ENCODE measurements around the gene ANXA11.
A peak's percentile ranks its signal among the peaks of the same experiment; 100 is the strongest.

Gene ANXA11

GRCh38 chr10:80157561-80157960 lies 47.8 kb downstream of the ANXA11 start:
- Histone ChIP-seq H3K4me1 (peaks cover 12 to 61% (median 53%) of the 10 kb centered on the region in 4 donors), H3K9me3 (no peaks in the 10 kb centered on the region), H3K27ac (peak overlapping the region; percentile 81 to 84), H3K4me3 (no peak overlapping the region), H3K27me3 (no peaks in the 10 kb centered on the region), H3K36me3 (peaks cover 9 to 66% (median 61%) of the 10 kb centered on the region in 3 donors)
- intact Hi-C loops (cut with DNase I; ENCODE audit: low total_unique reads), result no loop called here
- DNase-seq, result no peak
- TF ChIP-seq CTCF (IDR thresholded peaks at IDR 0.05), result no peak

GRCh38 chr10:80156216-80156615 lies 49.1 kb downstream of the ANXA11 start:
- no peak for DNase-seq
- Histone ChIP-seq H3K27me3 (no peaks in the 10 kb centered on the region), H3K4me3 (no peak overlapping the region), H3K9me3 (no peaks in the 10 kb centered on the region), H3K27ac (peak overlapping the region; percentile 81 to 84), H3K36me3 (peaks cover 5 to 66% (median 61%) of the 10 kb centered on the region in 3 donors), H3K4me1 (peaks cover 12 to 61% (median 49%) of the 10 kb centered on the region in 4 donors)
- intact Hi-C loops (cut with DNase I; ENCODE audit: low total_unique reads), result no loop called here
- no peak for TF ChIP-seq CTCF (IDR thresholded peaks at IDR 0.05)

- Histone ChIP-seq H3K4me1 (peaks cover 12 to 61% (median 49%) of the 10 kb centered on the region in 4 donors), H3K4me3 (no peak overlapping the region), H3K9me3 (no peaks in the 10 kb centered on the region), H3K27me3 (no peaks in the 10 kb centered on the region), H3K36me3 (peaks cover 5 to 65% (median 58%) of the 10 kb centered on the region in 3 donors), H3K27ac (peak overlapping the region; percentile 81 to 84)
- DNase-seq, result no peak
- intact Hi-C loops (cut with DNase I; ENCODE audit: low total_unique reads), result no loop called here
- TF ChIP-seq CTCF (IDR thresholded peaks at IDR 0.05), result no peak
These were observed 49.6 kb downstream of the ANXA11 start for GRCh38 chr10:80155696-80156215.

GRCh38 chr10:80154978-80155695 lies 50.2 kb downstream of the ANXA11 start:
- peak in 1 of 2 donors; percentile 58 for DNase-seq
- H3K36me3 ChIP-seq, result peaks cover 11 to 65% (median 58%) of the 10 kb centered on the region in 3 donors
- no peak for TF ChIP-seq CTCF (IDR thresholded peaks at IDR 0.05)
- peaks cover 12 to 60% (median 49%) of the 10 kb centered on the region in 4 donors for H3K4me1 ChIP-seq
- H3K27me3 ChIP-seq, result no peaks in the 10 kb centered on the region
- no peak overlapping the region for H3K4me3 ChIP-seq
- intact Hi-C loops (cut with DNase I; ENCODE audit: low total_unique reads), result no loop called here
- H3K9me3 ChIP-seq, result no peaks in the 10 kb centered on the region
- H3K27ac ChIP-seq, result peak overlapping the region; percentile 81 to 84

GRCh38 chr10:80154626-80154977 lies 50.7 kb downstream of the ANXA11 start:
- Histone ChIP-seq H3K9me3 (no peaks in the 10 kb centered on the region), H3K27ac (peak overlapping the region; percentile 81 to 84), H3K4me1 (peaks cover 11 to 55% (median 46%) of the 10 kb centered on the region in 4 donors), H3K27me3 (no peaks in the 10 kb centered on the region), H3K4me3 (no peak overlapping the region), H3K36me3 (peaks cover 16 to 65% (median 58%) of the 10 kb centered on the region in 3 donors)
- intact Hi-C loops (cut with DNase I; ENCODE audit: low total_unique reads), result no loop called here
- no peak for TF ChIP-seq CTCF (IDR thresholded peaks at IDR 0.05)
- no peak for DNase-seq
